IMR-90 (cell line): ENCODE data around the gene DTX3L. TPM values are rescaled to one million over a fixed set of nuclear protein-coding genes. Genes with fewer than 3 reads are reported as not detected.

Experiments
- ATAC-seq: fragments of 200-7000 bp; cut with Tn5 transposase; 2 replicates; pipeline ENCODE4 v1.9.1; 2020; ENCODE audit warnings: low read depth, mild to moderate bottlenecking, moderate library complexity
- BruUV-seq: library from RNA; stranded (reverse); fragments of 400-500 nt; replicated peaks from 2 replicates; lab custom pipeline; 2021; lab: Mats Ljungman, UMichigan
- CTCF ChIA-PET: fragments of 300-600 bp; formaldehyde crosslinking; extraction: SDS; loops from one replicate; lab custom pipeline; 2021; ENCODE audit warnings: antibody characterized with exemption; lab: Yijun Ruan, JAX
- POLR2A ChIA-PET: fragments of 300-600 bp; sonication (Branson Sonifier 250); formaldehyde crosslinking; loops from one replicate; lab custom pipeline; 2022; ENCODE audit warnings: antibody characterized with exemption; ENCODE audit not compliant: unreplicated experiment; lab: Charles Lee
- DNase-seq: peaks from one replicate; pipeline ENCODE4 v3.0.0; 2013
- H2AFZ ChIP-seq: replicated peaks from 2 replicates; pipeline ENCODE3; 2013; ENCODE audit warnings: low read length, mild to moderate bottlenecking; ENCODE audit not compliant: poor library complexity
- H2AK5ac ChIP-seq: 2 replicates; pipeline ENCODE4 v1.6.1; 2013; ENCODE audit warnings: low read depth, low read length, inconsistent platforms
- H2AK9ac ChIP-seq: replicated peaks from 2 replicates; pipeline ENCODE3; 2013; ENCODE audit warnings: mild to moderate bottlenecking, low read depth, low read length, moderate library complexity; ENCODE audit not compliant: poor library complexity
- H2BK120ac ChIP-seq: 2 replicates; pipeline ENCODE4 v1.6.1; 2013; ENCODE audit warnings: low read depth, low read length, inconsistent platforms
- H2BK15ac ChIP-seq: 3 replicates; pipeline ENCODE4 v1.6.1; 2013; ENCODE audit warnings: low read depth, low read length, inconsistent platforms
- H2BK20ac ChIP-seq: 2 replicates; pipeline ENCODE4 v1.6.1; 2013; ENCODE audit warnings: low read depth, mild to moderate bottlenecking, inconsistent platforms, low read length, moderate library complexity
- H2BK5ac ChIP-seq: 2 replicates; pipeline ENCODE4 v1.6.1; 2013; ENCODE audit warnings: mild to moderate bottlenecking, low read depth, low read length, inconsistent platforms; ENCODE audit not compliant: poor library complexity, severe bottlenecking
- H3K14ac ChIP-seq: replicated peaks from 2 replicates; pipeline ENCODE4 v1.6.1; 2013; ENCODE audit warnings: low read depth, low read length, inconsistent platforms
- H3K18ac ChIP-seq: 2 replicates; pipeline ENCODE4 v1.6.1; 2013; ENCODE audit warnings: low read depth, low read length, control low read depth
- H3K23ac ChIP-seq: 2 replicates; pipeline ENCODE4 v1.6.1; 2013; ENCODE audit warnings: low read depth, low read length, inconsistent platforms
- H3K27ac ChIP-seq: 2 replicates; pipeline ENCODE4 v1.5.1; 2013; ENCODE audit warnings: mild to moderate bottlenecking, control low read depth, low read length; ENCODE audit not compliant: insufficient read depth
- H3K27me3 ChIP-seq: 2 replicates; pipeline ENCODE4 v1.6.1; 2013; ENCODE audit warnings: low read length; ENCODE audit not compliant: control insufficient read depth, insufficient read depth
- H3K36me3 ChIP-seq: 2 replicates; pipeline ENCODE4 v1.6.1; 2013; ENCODE audit warnings: low read length, mixed read lengths; ENCODE audit not compliant: control insufficient read depth, insufficient read depth
- H3K4ac ChIP-seq: 2 replicates; pipeline ENCODE4 v1.6.1; 2013; ENCODE audit warnings: low read depth, low read length, inconsistent platforms
- H3K4me1 ChIP-seq: 2 replicates; pipeline ENCODE4 v1.6.1; 2013; ENCODE audit warnings: low read length, mixed read lengths; ENCODE audit not compliant: control insufficient read depth, insufficient read depth
- H3K4me2 ChIP-seq: 2 replicates; pipeline ENCODE4 v1.6.1; 2013; ENCODE audit warnings: low read depth, mild to moderate bottlenecking, control low read depth, low read length, moderate library complexity
- H3K4me3 ChIP-seq: 2 replicates; pipeline ENCODE4 v1.5.1; 2013; ENCODE audit warnings: low read depth, mild to moderate bottlenecking, control low read depth, low read length, moderate library complexity; ENCODE audit not compliant: insufficient read depth
- H3K56ac ChIP-seq: 2 replicates; pipeline ENCODE4 v1.6.1; 2013; ENCODE audit warnings: low read length, inconsistent platforms; ENCODE audit not compliant: insufficient read depth; ENCODE audit errors: extremely low read depth
- H3K79me1 ChIP-seq, 2 experiments: 2 replicates each; pipeline ENCODE4 v1.6.1; 2013; ENCODE audit warnings: low read length in 2 of 2, inconsistent platforms in 1 of 2, low read depth in 1 of 2
- H3K9ac ChIP-seq: 2 replicates; pipeline ENCODE4 v1.6.1; 2013; ENCODE audit warnings: low read depth, low read length, control low read depth
- H3K9me1 ChIP-seq: 2 replicates; pipeline ENCODE4 v1.6.1; 2013; ENCODE audit warnings: low read length, inconsistent platforms; ENCODE audit not compliant: insufficient read depth
- H3K9me3 ChIP-seq: 2 replicates; pipeline ENCODE4 v1.6.1; 2013; ENCODE audit warnings: low read length; ENCODE audit not compliant: control insufficient read depth, insufficient read depth
- H4K20me1 ChIP-seq: 2 replicates; pipeline ENCODE4 v1.6.1; 2013; ENCODE audit warnings: low read length, inconsistent platforms; ENCODE audit not compliant: insufficient read depth
- H4K5ac ChIP-seq: 2 replicates; pipeline ENCODE4 v1.6.1; 2013; ENCODE audit warnings: mild to moderate bottlenecking, low read depth, low read length, control low read depth
- H4K8ac ChIP-seq, 2 experiments: 2 replicates each; pipeline ENCODE4 v1.6.1; 2013; ENCODE audit warnings: low read depth in 2 of 2, low read length in 2 of 2, control low read depth in 1 of 2, inconsistent platforms in 1 of 2
- H4K91ac ChIP-seq: 2 replicates; pipeline ENCODE4 v1.6.1; 2013; ENCODE audit warnings: low read depth, low read length, inconsistent platforms; ENCODE audit not compliant: insufficient read depth
- CHD1 ChIP-seq: IDR thresholded peaks from 2 replicates; pipeline ENCODE4 v1.6.1; 2012; ENCODE audit warnings: low read depth, low read length, improper control_type of control experiment
- FOS ChIP-seq: fragments of 150-350 bp; IDR thresholded peaks from 2 replicates; pipeline ENCODE4 v1.6.1; 2016; ENCODE audit warnings: low read depth, low read length
- MAFK ChIP-seq: IDR thresholded peaks from 2 replicates; pipeline ENCODE4 v1.6.1; 2012; ENCODE audit warnings: low read depth, low read length, improper control_type of control experiment
- MAZ ChIP-seq: IDR thresholded peaks from 2 replicates; pipeline ENCODE4 v1.6.1; 2012; ENCODE audit warnings: low read depth, mild to moderate bottlenecking, low read length, improper control_type of control experiment, moderate library complexity, borderline replicate concordance
- NFE2L2 ChIP-seq: fragments of 150-350 bp; IDR thresholded peaks from 2 replicates; pipeline ENCODE4 v1.6.1; 2016; ENCODE audit warnings: low read depth, mild to moderate bottlenecking, low read length
- POLR2A ChIP-seq: IDR thresholded peaks from 2 replicates; pipeline ENCODE4 v1.6.1; 2012; ENCODE audit warnings: mild to moderate bottlenecking, low read depth, low read length
- RAD21 ChIP-seq: IDR thresholded peaks from 2 replicates; pipeline ENCODE4 v1.6.1; 2012; ENCODE audit warnings: low read length, improper control_type of control experiment
- RCOR1 ChIP-seq: IDR thresholded peaks from 2 replicates; pipeline ENCODE4 v1.6.1; 2012; ENCODE audit warnings: mild to moderate bottlenecking, low read length, improper control_type of control experiment; ENCODE audit not compliant: insufficient replicate concordance
- RFX5 ChIP-seq: IDR thresholded peaks from 2 replicates; pipeline ENCODE4 v1.8.0; 2012; ENCODE audit warnings: low read depth, mild to moderate bottlenecking, low read length, moderate library complexity
- WGBS, 2 experiments: methylation state at CpG; one replicate each; pipeline versions ENCODE4 v1.1.5 to v1.1.7; 2013; ENCODE audit warnings: missing lambda C conversion rate in 2 of 2; ENCODE audit not compliant: insufficient read length in 1 of 2; ENCODE audit errors: extremely low coverage in 2 of 2; 5-methylcytosine and 5-hydroxymethylcytosine counted together
- dilution Hi-C: fragments of 300-500 bp; cut with HindIII; formaldehyde crosslinking; loops from one replicate; pipeline ENCODE4 v1.14.3; 2018; ENCODE audit warnings: low sequenced_read_pairs; ENCODE audit not compliant: unreplicated experiment
- in situ Hi-C: fragments of 300-500 bp; cut with MboI; formaldehyde crosslinking; loops from 3 replicates; pipeline ENCODE4 v1.14.3; 2019; ENCODE audit warnings: low sequenced_read_pairs, inconsistent platforms, mixed read lengths
- intact Hi-C: fragments of 100-400 bp; cut with micrococcal nuclease; formaldehyde crosslinking; loops from 2 replicates; pipeline ENCODE4 v1.10.0; 2022
- polyA plus RNA-seq, 3 experiments: library from polyadenylated mRNA; depleted of rRNA; stranded (reverse); fragments of >200 nt; gene quantifications; 2 replicates each; pipeline ENCODE4 v1.2.3, GENCODE V29; 2012; ENCODE audit warnings: low replicate concordance in 1 of 3
- total RNA-seq: library from RNA; depleted of rRNA; stranded (reverse); fragments of >200 nt; gene quantifications from 2 replicates; pipeline ENCODE4 v1.2.3, GENCODE V29; 2012
- TF ChIP-seq, protein P1 (sequence below): conservative IDR thresholded peaks from 2 replicates; pipeline ENCODE4 v1.5.1; 2012; ENCODE audit warnings: mild to moderate bottlenecking, low read depth, low read length, improper control_type of control experiment
- TF ChIP-seq, protein P2 (sequence below): fragments of 150-350 bp; IDR thresholded peaks from 2 replicates; pipeline ENCODE4 v1.6.1; 2017; ENCODE audit warnings: mild to moderate bottlenecking, antibody characterized with exemption, low read length, low read depth

DTX3L gene
- total and polyA plus RNA-seq, 2 of the 4 experiments (the other 2 are of a cell fraction), result 4.1 to 7.9 TPM

DNA sequence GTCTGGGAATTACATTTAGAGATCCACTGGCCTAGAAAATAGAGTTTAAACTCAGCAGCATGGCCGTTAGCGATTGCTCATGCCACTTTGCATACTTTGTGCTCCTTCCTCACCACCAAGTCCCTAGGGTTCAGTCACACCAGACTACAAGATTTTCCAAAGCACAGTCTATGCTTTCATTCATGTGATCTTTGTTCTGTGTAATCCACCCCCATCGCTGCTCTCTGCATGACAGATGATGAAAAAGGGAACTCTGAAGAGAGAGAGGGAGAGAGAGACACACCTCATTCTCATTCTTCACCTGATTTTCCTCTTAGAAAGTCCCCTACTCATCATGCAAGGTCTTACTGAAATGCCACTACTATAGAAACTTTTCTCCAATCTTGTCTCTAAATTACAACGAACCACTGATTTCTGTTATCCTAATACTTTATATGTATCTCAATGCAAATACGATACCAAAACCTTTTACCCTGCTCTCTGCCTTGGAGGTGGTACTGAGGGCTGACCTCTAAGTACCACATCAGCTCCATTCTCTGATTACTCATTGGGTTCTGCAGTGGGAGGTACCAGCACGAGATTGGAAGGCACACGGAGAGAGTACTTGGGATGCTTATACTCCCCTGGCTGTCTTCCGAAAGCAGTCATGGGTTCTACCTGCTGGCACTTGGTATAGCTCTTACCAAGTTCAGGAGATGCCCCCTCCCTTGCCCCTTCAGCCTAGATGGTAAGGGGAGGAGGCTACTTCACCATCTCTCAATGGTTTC is 12.2 kb downstream of the DTX3L start:
- peaks cover 2% of the 10 kb centered on the region for H3K36me3 ChIP-seq
- H2AK9ac ChIP-seq, result no peak overlapping the region
- H3K9me3 ChIP-seq, result no peaks in the 10 kb centered on the region
- DNase-seq (no peak), ATAC-seq (no peak)
- H2BK5ac ChIP-seq, result no peak overlapping the region
- no peak overlapping the region for H2BK20ac ChIP-seq
- BruUV-seq, result no TSS peak
- no peak overlapping the region for H4K91ac ChIP-seq
- H3K4me1 ChIP-seq, result peaks cover 7% of the 10 kb centered on the region; the same call in 1 of the 2 replicates
- no peak overlapping the region for H3K14ac ChIP-seq
- no peak overlapping the region for H2BK15ac ChIP-seq
- H3K56ac ChIP-seq, result no peak overlapping the region
- dilution Hi-C loops, result no loop called here
- 79% methylated on average over 2 of the region's 8 CpGs; no CpG with 5 or more reads in 1 of the 2 experiments for whole genome bisulfite sequencing, 2 experiments
- no peak overlapping the region for H4K5ac ChIP-seq
- H3K4ac ChIP-seq, result no peak overlapping the region
- in situ Hi-C loops, result no loop called here
- intact Hi-C loops, result no loop called here
- H2AK5ac ChIP-seq, result no peak overlapping the region
- ChIA-PET CTCF (no interaction called here), POLR2A (no interaction called here)
- H3K4me3 ChIP-seq, result no peak overlapping the region
- no peaks in the 10 kb centered on the region for H3K79me1 ChIP-seq
- no peaks in the 10 kb centered on the region for H3K27me3 ChIP-seq
- TF ChIP-seq, protein P1, sequence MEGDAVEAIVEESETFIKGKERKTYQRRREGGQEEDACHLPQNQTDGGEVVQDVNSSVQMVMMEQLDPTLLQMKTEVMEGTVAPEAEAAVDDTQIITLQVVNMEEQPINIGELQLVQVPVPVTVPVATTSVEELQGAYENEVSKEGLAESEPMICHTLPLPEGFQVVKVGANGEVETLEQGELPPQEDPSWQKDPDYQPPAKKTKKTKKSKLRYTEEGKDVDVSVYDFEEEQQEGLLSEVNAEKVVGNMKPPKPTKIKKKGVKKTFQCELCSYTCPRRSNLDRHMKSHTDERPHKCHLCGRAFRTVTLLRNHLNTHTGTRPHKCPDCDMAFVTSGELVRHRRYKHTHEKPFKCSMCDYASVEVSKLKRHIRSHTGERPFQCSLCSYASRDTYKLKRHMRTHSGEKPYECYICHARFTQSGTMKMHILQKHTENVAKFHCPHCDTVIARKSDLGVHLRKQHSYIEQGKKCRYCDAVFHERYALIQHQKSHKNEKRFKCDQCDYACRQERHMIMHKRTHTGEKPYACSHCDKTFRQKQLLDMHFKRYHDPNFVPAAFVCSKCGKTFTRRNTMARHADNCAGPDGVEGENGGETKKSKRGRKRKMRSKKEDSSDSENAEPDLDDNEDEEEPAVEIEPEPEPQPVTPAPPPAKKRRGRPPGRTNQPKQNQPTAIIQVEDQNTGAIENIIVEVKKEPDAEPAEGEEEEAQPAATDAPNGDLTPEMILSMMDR, result no peak
- TF ChIP-seq RCOR1, result no peak
- TF ChIP-seq RFX5, result no peak
- TF ChIP-seq CHD1, result no peak
- TF ChIP-seq POLR2A, result no peak
- TF ChIP-seq MAZ, result no peak
- TF ChIP-seq, protein P2, sequence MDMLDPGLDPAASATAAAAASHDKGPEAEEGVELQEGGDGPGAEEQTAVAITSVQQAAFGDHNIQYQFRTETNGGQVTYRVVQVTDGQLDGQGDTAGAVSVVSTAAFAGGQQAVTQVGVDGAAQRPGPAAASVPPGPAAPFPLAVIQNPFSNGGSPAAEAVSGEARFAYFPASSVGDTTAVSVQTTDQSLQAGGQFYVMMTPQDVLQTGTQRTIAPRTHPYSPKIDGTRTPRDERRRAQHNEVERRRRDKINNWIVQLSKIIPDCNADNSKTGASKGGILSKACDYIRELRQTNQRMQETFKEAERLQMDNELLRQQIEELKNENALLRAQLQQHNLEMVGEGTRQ, result no peak
- TF ChIP-seq NFE2L2, result no peak
- TF ChIP-seq RAD21, result no peak
- TF ChIP-seq MAFK, result no peak
- no peak for TF ChIP-seq FOS
- H3K4me2 ChIP-seq, result no peak overlapping the region
- no peak overlapping the region for H3K18ac ChIP-seq
- no peak overlapping the region for H2BK120ac ChIP-seq
- H3K23ac ChIP-seq, result no peak overlapping the region
- H3K9ac ChIP-seq, result no peak overlapping the region
- no peak overlapping the region for H3K27ac ChIP-seq
- H4K20me1 ChIP-seq, result no peaks in the 10 kb centered on the region
- H2AFZ ChIP-seq, result no peak overlapping the region
- no peak overlapping the region for H4K8ac ChIP-seq
- H3K9me1 ChIP-seq, result no peaks in the 10 kb centered on the region
